HTERT RPE-1 (cell line): Measurements from ENCODE around the gene PIRT.
"Not testable (repeated sequence)": the region's sequence is repeated elsewhere in the genome, so short reads cannot be mapped to it uniquely, and the experiment has no call there.

Experiments
- in situ Hi-C: fragments of 300-500 bp; cut with MboI; formaldehyde crosslinking; loops from 4 replicates; pipeline ENCODE4 v1.14.3; 2020; ENCODE audit warnings: low sequenced_read_pairs

Gene PIRT

GRCh38 chr17:10837921-10838320 lies at the start of gene PIRT:
Gene PIRT, minus strand, starts transcription at chr17:10838087. Its CDS starts 12,442 bp downstream, at chr17:10825645.
- in situ Hi-C loops: no loop called here

GRCh38 chr17:10881959-10882358 lies 44.1 kb upstream of the PIRT start:
- in situ Hi-C loops: no loop called here

- in situ Hi-C loops: no loop called here
These were observed 41.4 kb upstream of the PIRT start for GRCh38 chr17:10879190-10879836.

- in situ Hi-C loops: no loop called here
These were observed 38.2 kb upstream of the PIRT start for GRCh38 chr17:10875984-10876555.

- in situ Hi-C loops: no loop called here
These were observed 37.6 kb upstream of the PIRT start for GRCh38 chr17:10875430-10875851.

GRCh38 chr17:10871914-10872313 lies 34.0 kb upstream of the PIRT start:
- in situ Hi-C loops: no loop called here

- in situ Hi-C loops: no loop called here
These were observed 32.6 kb upstream of the PIRT start for GRCh38 chr17:10870336-10871050.

- in situ Hi-C loops: not testable (repeated sequence)
These were observed 30.9 kb upstream of the PIRT start for GRCh38 chr17:10868744-10869143.

- in situ Hi-C loops: no loop called here
These were observed 21.2 kb upstream of the PIRT start for GRCh38 chr17:10859051-10859450.

GRCh38 chr17:10857976-10858375 lies 20.1 kb upstream of the PIRT start:
- in situ Hi-C loops: no loop called here

GRCh38 chr17:10846636-10847035 lies 8.7 kb upstream of the PIRT start:
- in situ Hi-C loops: not testable (repeated sequence)

- in situ Hi-C loops: no loop called here
These were observed 7.5 kb upstream of the PIRT start for GRCh38 chr17:10845388-10845751.

GRCh38 chr17:10844621-10845387 lies 6.9 kb upstream of the PIRT start:
- in situ Hi-C loops: no loop called here

GRCh38 chr17:10843811-10844210 lies 5.9 kb upstream of the PIRT start:
- in situ Hi-C loops: no loop called here

- in situ Hi-C loops: no loop called here
These were observed 4.8 kb upstream of the PIRT start for GRCh38 chr17:10842658-10843057.

- in situ Hi-C loops: no loop called here
These were observed 795 bp upstream of the PIRT start for GRCh38 chr17:10838682-10839081.

- in situ Hi-C loops: no loop called here
These were observed 809 bp downstream of the PIRT start for GRCh38 chr17:10836966-10837590.

GRCh38 chr17:10836145-10836544 lies 1.7 kb downstream of the PIRT start:
- in situ Hi-C loops: no loop called here

GRCh38 chr17:10831696-10832095 lies 6.2 kb downstream of the PIRT start:
- in situ Hi-C loops: no loop called here

- in situ Hi-C loops: no loop called here
These were observed 9.9 kb downstream of the PIRT start for GRCh38 chr17:10827898-10828552.

GRCh38 chr17:10824874-10825273 lies 13.0 kb downstream of the PIRT start:
- in situ Hi-C loops: no loop called here
